Stimulated activated CD4-positive, alpha-beta T cell treated with anti-CD3 and anti-CD28 coated beads, Interleukin-2, amount 100 ng/mL, for 48 hours (primary cell): ENCODE results near the gene NELFA.

ENCODE experiments used
- DNase-seq, 2 donors: peaks; one replicate each; pipeline ENCODE4 v3.0.0-alpha.2; 2020

NELFA gene

DNA sequence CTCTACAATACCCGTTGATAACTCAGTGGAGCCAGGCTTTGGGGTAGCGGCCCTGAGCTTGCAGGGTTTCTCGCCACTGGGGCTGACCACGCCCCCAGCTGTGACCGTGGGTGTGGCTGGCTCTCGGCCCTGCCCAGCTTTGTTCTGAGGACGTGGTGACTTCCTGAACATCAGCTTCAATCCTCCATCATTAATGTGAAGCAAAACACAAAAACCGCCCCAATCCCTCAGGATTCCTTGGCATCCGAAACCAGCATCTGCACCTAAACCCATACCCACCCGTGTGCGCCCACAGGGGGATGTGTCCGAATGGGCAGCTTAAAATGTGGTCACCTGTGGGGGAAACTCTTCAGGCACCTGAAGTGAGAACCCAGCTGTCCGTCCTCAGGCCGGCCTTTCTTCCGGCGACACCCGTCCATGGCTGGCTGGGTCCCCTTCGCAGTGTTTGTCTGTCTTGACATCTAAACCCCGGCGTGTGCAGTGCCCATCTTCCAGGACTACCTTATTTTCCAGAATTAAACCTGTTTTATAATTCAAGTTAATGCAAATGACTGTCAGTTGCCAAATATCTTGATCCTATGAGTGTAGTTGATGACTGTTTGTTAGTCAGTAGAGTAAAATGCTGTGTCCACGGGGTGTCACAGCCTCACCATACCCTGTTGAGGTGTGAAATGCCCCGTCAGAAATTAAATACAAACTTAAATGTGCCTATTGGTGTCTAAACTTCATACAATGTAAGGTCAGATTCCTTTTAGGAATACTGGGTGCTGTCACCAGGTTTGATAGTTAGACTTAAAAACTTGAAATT is 27.3 kb downstream of the NELFA start:
- no peak for DNase-seq

DNA sequence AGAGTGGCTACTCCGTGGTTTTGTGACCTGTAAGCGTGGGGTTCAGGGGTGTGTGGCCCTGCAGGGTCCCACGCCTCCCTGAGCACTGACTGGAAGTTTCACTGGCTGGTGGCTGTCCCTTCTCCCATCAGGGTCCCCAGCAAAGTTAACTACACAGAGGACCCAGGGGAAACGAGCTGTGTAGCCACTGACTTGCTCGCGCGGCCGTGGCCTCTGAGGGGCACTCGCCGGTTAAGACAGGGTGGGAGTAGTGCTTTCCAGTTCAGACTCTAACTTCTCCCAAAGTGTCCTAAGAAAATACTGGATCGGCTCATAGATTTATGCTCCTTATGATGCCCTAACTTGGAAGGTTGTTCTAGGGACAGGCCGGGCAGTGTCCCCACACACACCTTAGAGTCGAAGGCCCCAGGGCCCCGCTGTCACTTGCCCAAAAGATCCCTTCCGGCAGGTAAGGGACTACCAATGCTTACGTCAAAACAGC is 28.2 kb downstream of the NELFA start:
- no peak for DNase-seq

DNA sequence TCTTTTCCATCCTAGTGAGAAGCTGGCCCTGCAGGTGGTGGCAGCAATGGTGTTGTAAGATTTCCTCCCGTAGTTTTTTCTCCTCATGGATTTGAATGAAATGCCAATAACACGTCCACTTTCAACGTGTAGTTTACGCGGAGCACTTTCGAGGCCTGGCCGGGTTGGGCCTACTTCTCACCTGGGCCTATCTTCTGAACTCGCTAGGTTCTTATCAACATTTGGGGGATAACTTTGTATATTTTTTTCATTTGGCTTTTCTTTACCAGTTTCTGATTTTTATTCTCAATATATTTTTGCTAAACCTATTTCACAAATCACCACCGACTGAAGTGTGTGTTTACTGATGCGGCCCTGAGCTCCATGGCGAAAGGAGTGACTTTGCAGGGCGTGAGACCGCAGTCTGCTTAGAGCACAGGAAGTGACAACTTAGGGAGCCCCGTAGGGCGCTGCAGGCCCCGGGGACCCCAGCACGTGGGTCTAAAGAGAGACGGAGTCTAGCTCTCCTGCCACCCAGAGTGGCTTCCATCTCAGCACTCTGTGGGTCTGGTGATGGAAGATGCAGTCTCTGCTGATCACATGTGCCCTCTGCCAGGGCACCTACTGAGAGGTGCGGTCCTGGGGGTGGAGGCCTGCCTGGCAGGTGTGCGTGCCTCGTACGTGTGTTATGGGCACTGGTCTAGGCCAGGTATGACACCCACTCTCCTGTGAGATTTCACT is 29.1 kb downstream of the NELFA start:
- DNase-seq, result no peak

DNA sequence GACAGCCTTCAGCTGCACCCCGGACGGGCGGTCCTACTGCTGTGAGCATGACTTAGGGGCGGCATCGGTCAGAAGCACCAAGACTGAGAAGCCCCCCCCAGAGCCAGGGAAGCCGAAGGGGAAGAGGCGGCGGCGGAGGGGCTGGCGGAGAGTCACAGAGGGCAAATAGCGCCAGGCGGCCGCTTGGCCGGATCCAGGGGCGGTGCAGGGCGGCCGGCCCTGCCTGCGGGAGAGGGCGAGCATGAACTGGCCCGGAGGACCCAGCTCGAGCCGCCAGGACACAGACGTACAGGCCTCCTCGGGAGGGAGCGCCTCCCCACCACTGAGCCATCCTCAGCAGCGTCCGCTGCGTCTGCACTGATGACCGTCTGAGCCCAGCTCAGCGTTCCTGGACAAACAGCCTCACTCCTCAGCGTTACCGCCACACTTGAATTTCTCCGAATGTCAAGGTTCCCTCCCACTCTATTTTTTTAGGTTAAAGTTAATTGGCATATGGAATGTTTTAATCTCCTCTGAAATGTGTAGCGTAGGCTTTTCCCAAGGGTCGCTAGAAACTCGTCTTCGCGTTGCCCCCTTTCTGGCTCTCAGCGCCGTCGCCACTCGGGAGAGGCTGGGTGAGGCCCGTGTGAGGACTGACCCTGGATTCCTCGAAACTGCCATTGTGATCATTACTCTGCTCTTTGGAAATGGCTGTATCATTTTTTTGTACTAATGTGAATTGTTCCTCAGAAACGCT is 29.9 kb downstream of the NELFA start:
- no peak for DNase-seq

DNA sequence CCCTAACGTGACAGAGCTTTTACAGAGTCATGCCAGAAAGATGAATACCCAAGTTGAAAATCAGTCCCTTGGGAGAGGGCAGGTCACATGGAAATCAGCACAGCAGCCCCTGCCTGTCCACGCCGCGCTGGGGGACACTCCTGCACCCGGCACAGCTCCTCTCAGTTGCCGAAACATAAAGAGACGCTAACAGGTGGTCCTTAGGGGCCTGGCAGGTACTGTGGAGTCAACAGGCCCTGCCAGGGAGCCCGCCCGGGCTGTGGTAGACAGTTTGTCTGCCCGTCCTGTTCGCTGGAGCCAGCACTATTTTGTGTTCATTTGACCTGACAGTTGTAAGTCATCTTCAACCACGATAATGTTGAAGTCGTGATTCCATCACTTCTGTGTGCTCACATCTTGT is 30.5 kb downstream of the NELFA start:
- no peak for DNase-seq

DNA sequence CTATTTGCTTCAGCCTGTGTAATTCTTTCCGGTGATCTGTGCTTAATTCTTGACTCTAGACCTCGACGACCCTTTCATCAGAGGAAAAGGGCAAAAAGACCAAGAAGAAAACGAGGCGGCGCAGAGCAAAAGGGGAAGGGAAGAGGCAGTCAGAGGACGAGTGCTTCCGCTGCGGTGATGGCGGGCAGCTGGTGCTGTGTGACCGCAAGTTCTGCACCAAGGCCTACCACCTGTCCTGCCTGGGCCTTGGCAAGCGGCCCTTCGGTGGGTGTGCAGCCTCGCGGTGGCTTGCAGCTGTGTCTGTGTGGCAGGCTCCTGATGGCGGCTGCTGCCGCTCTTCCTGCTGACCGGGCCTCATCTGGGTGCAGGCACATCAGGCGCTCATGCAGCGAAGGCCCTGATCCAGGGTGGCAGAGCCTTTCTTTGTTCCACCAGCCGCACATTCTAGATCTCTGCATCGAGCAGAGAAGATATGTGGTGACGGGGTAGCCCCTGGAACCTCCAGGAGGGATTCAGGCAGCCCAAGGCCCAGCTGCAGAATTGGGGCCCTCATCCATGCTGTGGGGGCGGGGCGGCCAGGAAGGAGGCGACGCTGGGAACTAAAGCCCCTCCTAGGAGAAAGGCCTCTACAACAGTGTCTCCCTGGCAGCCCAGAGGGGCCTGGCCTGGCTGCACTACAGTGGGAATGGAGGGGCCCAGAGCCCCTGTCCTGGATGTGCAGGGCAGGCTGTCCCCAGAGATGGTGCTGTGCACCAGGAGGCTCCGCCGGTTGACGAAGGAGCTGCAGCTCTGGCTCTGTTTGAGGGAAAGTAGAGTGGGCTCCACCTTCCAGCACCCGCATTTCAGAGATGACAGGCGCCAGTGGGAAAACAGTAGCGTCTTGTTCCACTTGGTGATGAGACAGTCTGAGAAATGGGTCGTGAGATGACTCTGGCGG is 32.1 kb downstream of the NELFA start:
- no peak for DNase-seq

DNA sequence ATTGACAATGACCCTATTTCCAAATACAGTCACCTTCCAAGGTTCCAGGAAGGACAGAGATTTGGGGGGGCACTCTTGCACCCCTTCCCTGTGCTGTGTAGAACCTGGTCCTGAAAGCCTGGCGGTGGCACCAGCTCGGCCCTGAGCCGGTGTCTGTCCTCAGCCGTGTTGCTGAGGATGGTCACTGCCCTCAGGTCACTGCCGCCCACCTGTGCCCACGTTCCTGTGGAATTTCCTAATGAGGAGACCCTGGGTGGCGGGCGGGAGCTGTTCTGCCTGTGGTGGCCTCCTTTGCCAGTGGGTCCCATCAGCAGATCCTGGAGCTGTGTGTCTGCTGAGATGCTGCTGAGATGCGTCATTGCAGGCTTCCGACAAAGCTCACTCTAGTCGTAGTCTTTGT is 32.9 kb downstream of the NELFA start:
- no peak for DNase-seq

DNA sequence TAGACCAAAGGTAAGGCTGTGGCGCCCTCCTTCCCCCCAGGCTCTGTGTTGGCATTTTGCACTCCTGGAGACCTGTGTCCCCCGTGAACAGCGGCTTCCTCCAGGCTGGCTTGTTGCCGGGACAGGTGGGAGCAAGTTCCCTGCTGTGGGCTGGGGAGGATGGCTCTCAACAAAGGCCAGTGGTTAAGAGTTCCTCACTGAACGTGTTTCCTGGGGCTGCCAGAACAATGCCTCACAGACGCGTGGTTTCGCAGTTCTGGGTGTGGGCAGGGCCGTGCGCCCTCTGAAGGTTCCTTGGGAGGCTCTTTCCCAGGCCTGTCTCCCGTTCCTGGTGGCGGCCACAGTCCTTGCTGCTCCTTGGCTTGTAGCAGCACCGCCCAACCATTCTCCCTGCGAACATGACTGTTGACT is 33.4 kb downstream of the NELFA start:
- DNase-seq, result no peak

DNA sequence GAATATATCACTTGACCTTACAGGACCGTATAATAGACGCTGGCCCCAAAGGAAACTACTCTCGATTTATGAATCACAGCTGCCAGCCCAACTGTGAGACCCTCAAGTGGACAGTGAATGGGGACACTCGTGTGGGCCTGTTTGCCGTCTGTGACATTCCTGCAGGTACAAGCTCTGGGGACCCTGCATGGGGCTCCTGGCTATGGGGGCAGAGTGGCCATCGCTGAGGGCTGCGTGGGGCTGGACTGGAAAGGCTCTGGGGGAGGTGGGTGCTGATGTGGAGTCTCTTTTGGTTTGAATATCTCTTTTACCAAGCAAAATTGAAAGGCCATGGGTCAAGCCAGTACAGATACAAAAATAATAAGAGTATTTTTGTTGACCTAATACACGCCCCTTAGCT is 33.9 kb downstream of the NELFA start:
- no peak for DNase-seq

DNA sequence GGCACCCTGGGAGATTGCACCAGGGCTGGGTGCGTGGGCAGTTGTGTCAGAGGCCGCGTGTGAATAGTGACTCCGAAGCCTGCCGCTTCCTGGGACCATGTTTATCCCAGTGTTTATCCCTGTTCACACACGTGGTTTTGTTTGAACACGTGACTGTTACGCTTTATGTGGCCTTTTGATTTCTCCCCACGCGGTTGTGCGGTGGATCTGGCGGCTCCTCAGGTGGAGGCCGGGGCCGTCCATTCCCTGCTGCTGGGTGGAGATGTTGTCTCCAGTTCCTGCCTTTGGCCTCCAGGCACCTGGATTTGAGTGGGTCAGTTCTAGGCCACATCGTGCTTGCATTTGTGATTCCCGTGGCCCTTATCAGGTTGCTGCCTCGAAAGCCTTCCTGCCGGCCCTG is 35.1 kb downstream of the NELFA start:
- DNase-seq, result no peak

DNA sequence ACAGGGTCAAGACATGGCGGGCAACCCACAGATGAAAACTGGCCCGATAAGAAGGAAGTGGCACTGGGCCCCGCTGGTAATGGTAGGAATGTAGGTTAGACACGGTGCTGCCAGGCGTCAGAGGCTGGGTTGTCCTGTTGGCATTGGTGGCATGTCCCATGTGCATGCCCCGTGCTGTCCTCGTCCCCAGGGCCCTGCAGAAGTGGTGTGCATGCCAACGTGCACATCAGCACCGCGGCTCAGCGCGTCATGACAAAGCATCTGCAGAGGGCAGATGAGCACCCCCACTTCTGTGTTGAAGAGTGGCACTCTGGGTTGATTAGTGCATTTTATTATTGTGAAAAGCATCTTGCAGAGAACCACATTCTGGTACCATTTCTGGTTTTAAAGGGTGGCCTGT is 35.6 kb downstream of the NELFA start:
- DNase-seq, result no peak

DNA sequence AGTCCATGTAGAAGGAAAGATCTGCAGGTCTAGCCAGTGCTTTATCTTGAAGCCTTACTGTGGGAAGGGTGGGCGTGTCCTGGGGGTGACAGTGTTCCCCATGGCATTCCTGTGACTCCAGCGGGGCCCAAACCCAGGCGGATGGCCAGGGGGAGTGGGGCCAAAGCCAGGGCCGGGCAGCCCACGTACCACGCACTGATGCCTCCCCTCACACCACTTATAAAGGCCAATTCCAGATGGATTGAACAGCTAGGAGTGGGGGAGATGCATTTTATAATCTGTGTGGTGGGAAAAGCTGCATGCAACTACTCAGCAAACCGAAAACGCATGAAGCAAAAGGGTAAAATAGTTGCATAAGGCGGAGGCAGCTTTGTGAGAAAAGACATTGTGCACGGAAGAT is 36.4 kb downstream of the NELFA start:
- DNase-seq, result no peak

DNA sequence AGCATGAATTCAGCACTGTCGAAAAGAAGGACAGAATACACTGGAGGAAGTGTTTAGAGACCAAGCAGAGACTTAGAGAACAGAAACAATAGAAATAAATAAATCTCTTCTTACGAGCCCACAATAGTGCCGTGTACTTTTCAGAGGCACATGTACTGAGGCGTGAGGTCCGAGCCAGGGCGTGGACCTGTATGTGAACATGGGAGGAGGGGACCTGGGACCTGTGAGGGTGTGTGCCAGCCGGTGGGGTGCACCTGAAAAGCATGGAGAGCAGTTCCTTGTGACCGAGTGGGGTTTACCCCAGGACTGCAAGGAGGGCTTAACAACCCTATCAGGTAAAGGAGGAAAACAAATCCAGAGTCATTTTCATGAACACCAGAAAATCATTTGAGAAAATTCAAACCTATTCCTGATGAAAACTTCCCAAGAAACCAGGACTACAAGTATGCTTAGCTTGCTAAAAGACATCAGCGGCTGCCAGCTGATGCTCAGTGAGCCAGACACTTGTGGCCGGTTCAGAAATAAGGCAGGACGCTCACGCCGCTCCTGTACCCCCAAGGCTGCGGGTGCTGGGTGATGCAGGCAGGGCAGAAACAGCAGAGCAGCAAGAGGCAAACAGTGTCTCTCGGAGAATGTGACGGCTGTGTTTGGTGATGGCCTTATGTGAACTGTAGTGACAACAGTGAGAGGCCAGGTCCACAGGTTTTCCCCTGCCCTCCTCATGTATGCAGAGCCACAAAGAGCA is 37.1 kb downstream of the NELFA start:
- no peak for DNase-seq

DNA sequence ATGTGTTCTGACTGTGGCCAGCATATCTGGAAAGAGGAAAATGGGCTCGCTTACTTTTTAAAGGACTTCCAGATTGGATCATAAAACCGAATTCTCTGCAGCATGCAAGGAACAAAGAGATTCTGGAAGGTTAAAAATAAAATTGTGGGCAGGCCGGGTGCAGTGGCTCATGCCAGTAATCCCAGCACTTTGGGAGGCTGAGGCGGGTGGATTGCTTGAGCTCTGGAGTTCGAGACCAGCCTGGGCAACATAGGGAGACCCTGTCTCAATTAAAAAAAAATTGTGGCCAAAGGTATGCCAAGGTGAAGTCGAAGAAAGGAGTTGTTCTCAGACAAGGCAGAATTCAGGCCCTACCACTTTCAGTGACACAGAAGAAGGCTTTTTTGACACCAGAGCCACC is 37.8 kb downstream of the NELFA start:
- DNase-seq, result no peak

DNA sequence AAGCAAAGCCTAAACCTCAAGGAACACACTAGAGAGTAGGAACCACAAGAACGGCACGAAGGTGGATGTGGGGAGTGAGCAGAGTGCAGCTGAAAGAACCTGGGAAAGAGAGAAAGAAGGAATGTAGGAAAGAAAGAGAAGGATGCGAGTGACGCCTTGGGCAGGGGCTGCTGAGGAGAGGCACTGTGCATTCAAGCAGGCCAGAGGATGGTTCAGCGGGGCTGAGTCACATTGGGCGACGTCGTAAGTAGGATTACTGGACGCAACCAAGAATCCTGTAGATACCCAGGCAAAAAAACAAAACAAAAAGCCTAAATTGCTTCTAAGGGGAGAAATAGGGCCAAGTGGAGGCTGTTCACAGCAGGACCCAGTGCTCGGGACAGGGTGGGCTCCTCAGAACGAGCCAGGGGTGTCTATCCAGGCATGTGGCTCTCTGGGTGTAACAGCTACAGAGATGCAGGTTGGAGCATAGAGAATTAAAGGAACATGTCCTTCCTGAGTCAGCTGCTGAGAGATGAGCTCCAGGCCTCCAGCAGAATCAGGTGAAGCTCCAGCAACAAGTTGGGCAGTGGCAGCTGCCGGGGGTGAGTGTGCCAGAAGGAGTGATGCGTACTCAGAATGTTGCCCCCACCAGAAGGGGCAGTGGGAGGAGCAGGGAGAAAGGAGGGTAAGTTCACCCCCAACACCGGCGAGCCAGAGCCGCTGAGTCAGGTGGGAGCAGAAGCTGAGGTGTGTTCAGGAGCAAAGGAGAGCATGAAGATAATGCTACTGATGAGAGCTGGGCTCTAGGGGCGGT is 38.6 kb downstream of the NELFA start:
- no peak for DNase-seq

DNA sequence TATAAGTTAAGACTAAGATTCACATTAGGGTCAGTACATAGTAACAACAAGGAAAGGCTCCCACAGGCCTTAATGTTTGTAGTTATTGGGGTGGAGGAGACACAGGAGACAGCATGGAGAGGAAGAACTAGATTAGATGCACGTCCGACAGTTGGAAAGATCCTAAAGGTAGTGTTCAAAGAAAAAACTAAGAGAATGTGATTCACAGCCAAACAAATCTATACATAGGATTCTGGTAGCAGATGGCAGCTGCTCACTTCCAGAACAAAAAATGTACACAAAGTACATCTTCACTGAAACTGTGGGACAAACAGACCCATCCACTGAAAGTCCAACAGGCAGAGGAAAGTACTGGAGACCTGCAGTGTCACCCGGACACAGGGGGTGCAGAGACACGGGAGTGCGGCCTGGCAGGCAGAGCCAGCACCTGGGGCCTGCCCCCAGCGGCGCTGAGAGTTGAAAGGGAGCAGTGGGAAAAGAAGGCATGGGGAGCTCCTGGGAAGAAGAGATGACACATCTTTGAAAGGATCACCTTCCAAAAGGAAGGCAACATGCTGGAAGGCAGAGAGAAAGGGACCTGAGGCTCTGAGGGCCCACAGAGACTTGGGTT is 40.0 kb downstream of the NELFA start:
- no peak for DNase-seq

DNA sequence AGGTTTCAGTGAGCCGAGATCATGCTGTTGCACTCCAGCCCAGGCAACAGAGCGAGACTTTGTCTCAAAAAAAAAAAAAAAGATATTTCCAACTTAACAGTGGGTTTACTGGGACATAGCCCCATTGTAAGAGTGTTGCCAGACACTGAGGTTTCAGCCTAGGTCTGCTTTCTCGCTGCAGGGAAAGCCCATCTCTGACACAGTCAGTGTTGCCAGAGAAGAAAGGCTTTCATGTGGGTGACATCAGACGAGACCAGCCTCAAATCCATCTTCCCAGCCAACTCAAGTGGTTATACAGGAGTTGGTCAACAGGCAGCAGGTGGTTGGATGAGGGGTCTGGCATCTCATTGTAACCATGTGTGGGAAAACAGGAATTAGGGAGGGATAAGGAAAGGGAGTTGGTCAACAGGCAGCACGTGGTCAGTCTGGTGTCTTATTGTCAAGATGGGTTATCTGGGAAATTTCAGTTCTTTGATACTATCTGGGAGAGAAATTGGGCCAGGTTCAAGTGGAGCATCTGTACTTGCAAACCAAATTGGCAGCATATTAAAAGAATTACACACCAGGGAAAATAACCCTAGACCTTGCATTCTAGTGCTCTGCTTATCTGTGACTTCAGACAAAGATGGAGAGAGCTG is 41.1 kb downstream of the NELFA start:
- no peak for DNase-seq

DNA sequence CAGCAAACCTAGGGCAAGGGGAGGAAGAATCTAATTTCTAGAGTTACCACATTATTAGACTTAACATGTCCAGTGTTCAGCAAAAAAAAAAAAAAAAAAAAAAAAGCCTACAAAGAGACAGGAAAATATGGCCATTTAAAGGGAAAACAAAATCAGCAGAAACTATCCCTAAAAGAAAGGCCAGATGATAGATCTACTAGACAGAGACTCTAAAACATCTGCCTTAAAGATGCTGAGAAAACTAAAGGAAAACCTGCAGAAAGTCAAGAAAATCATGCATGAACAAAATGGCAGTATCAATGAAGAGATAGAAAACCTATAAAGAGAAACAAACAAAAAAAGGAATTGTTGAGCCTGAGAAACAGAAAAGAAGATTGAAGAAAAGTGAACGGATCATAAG is 43.8 kb downstream of the NELFA start:
- DNase-seq, result no peak

DNA sequence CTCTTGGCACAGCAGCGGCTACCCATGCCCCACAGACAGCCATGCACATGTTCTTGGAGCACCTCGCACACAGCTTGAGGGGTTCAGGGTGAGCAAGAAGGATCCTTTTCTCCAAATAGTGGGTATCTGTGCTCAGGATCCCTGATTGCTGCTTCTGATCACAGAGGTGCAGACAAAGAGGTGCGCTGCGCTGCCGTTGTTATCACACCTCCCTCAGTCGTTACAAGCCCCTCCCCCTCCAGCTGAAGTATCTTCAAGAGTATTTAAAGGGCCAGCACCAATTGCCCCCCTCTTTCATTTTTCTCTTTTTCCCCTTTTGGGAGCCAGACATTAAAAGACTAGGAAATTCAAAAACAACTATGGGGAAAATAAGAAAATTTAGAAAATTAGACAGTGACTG is 44.3 kb downstream of the NELFA start:
- no peak for DNase-seq

DNA sequence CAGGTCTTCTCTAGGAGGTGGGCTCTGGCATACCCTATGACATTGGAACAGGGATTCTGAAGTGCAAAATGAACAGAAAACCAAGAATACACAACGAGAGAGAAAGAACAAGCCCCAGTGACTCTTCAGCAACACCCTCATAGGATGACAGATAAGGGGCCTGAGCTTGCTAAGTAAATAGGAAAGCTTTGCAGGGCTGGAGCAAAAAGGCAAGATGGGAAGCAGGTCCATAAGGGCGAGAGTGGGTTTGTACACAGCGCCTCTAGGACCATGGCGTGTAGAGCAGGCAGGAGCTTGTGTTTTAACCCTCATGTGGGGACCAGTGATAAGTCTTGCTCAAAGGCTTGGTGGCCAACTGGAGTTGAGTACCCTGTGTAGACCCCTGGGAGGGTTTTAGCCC is 45.8 kb downstream of the NELFA start:
- no peak for DNase-seq
